CD14-positive monocyte (primary cell): ENCODE results near the gene MRTFA. TPM values are rescaled to one million over a fixed set of nuclear protein-coding genes. Genes with fewer than 3 reads are reported as not detected.

ENCODE experiments used
- DNase-seq, 3 donors: peaks; one replicate each; pipeline ENCODE4 v3.0.0-alpha.2; 2011 to 2022
- H2AFZ ChIP-seq: 2 replicates; pipeline ENCODE4 v1.6.0; 2012; ENCODE audit warnings: mild to moderate bottlenecking, low read depth, low read length, inconsistent platforms; ENCODE audit not compliant: insufficient read depth, poor library complexity, severe bottlenecking
- H3K27ac ChIP-seq, 2 donors: 1 replicate in 1 of 2; 2 replicates in 1 of 2; pipeline ENCODE4 v1.5.1; 2012 to 2013; ENCODE audit warnings: low read length in 2 of 2, control low read depth in 1 of 2, inconsistent platforms in 1 of 2, low read depth in 1 of 2, mild to moderate bottlenecking in 1 of 2
- H3K27me3 ChIP-seq, 2 donors: one replicate each; pipeline versions ENCODE4 v1.6.0 to v1.6.1; 2011 to 2013; ENCODE audit warnings: low read length in 2 of 2; ENCODE audit not compliant: control insufficient read depth in 2 of 2, insufficient read depth in 2 of 2
- H3K36me3 ChIP-seq, 2 donors: replicated peaks in 1 of 2; 1 replicate in 1 of 2; 2 replicates in 1 of 2; pipeline versions ENCODE4 v1.5.1 to v1.6.1; 2012 to 2013; ENCODE audit warnings: low read length in 2 of 2, control low read depth in 1 of 2, inconsistent platforms in 1 of 2, mild to moderate bottlenecking in 1 of 2; ENCODE audit not compliant: insufficient read depth in 2 of 2, control insufficient read depth in 1 of 2
- H3K4me1 ChIP-seq, 2 donors: 1 replicate in 1 of 2; 2 replicates in 1 of 2; pipeline versions ENCODE4 v1.5.1 to v1.6.1; 2012 to 2013; ENCODE audit warnings: low read length in 2 of 2, control low read depth in 1 of 2, inconsistent platforms in 1 of 2, mild to moderate bottlenecking in 1 of 2, moderate library complexity in 1 of 2; ENCODE audit not compliant: insufficient read depth in 2 of 2, control insufficient read depth in 1 of 2
- H3K4me2 ChIP-seq: replicated peaks from 2 replicates; pipeline ENCODE3; 2012; ENCODE audit warnings: low read length, moderate library complexity, mild to moderate bottlenecking; ENCODE audit not compliant: poor library complexity, severe bottlenecking; ENCODE audit errors: extremely low read depth
- H3K4me3 ChIP-seq, 3 experiments: fragments of 200-600 bp in 1 of 3; sonication (generic) in 1 of 3; replicated peaks in 1 of 3; 1 replicate in 2 of 3; 2 replicates in 1 of 3; pipeline ENCODE4 v1.5.1; 2011 to 2013; ENCODE audit warnings: low read length in 3 of 3, mild to moderate bottlenecking in 3 of 3, control low read depth in 2 of 3, low read depth in 2 of 3, inconsistent platforms in 1 of 3, moderate library complexity in 1 of 3
- H3K79me2 ChIP-seq: 2 replicates; pipeline ENCODE4 v1.6.0; 2012; ENCODE audit warnings: mild to moderate bottlenecking, control low read depth, inconsistent platforms, low read length, moderate library complexity; ENCODE audit not compliant: insufficient read depth
- H3K9ac ChIP-seq: 2 replicates; pipeline ENCODE4 v1.6.0; 2017; ENCODE audit warnings: low read length, mild to moderate bottlenecking; ENCODE audit not compliant: insufficient read depth, poor library complexity, severe bottlenecking
- H3K9me3 ChIP-seq, 2 donors: replicated peaks in 1 of 2; 1 replicate in 1 of 2; 2 replicates in 1 of 2; pipeline versions ENCODE4 v1.5.1 to v1.6.1; 2012 to 2013; ENCODE audit warnings: low read length in 2 of 2, control low read depth in 1 of 2; ENCODE audit not compliant: control insufficient read depth in 1 of 2, insufficient read depth in 1 of 2
- H4K20me1 ChIP-seq: 2 replicates; pipeline ENCODE4 v1.6.0; 2012; ENCODE audit warnings: mild to moderate bottlenecking, low read length, control low read depth, moderate library complexity; ENCODE audit not compliant: insufficient read depth
- H3K27ac Mint-ChIP-seq, 7 donors: one replicate each; pipeline ENCODE4 v1.8.0; 2020; ENCODE audit warnings: mild to moderate bottlenecking in 7 of 7, mixed read lengths in 7 of 7, moderate library complexity in 6 of 7, inconsistent platforms in 2 of 7
- H3K27me3 Mint-ChIP-seq, 3 donors: one replicate each; pipeline ENCODE4 v1.8.0; 2021 to 2022; ENCODE audit warnings: low read depth in 3 of 3, mild to moderate bottlenecking in 3 of 3, mixed read lengths in 3 of 3, moderate library complexity in 3 of 3, inconsistent platforms in 1 of 3
- H3K36me3 Mint-ChIP-seq, 2 donors: one replicate each; pipeline ENCODE4 v1.8.0; 2020; ENCODE audit warnings: mixed read lengths in 2 of 2, inconsistent platforms in 1 of 2, mild to moderate bottlenecking in 1 of 2
- H3K4me1 Mint-ChIP-seq: one replicate; pipeline ENCODE4 v1.8.0; 2020; ENCODE audit warnings: mild to moderate bottlenecking, mixed read lengths
- H3K4me3 Mint-ChIP-seq, 2 donors: one replicate each; pipeline ENCODE4 v1.8.0; 2020; ENCODE audit warnings: mild to moderate bottlenecking in 2 of 2, mixed read lengths in 2 of 2, moderate library complexity in 1 of 2
- H3K9me3 Mint-ChIP-seq, 7 donors: one replicate each; pipeline ENCODE4 v1.8.0; 2020 to 2022; ENCODE audit warnings: mixed read lengths in 7 of 7, mild to moderate bottlenecking in 6 of 7, moderate library complexity in 6 of 7, inconsistent platforms in 2 of 7
- WGBS: methylation state at CpG from one replicate; pipeline ENCODE4 v1.1.5; 2013; ENCODE audit warnings: missing lambda C conversion rate; ENCODE audit not compliant: insufficient coverage; 5-methylcytosine and 5-hydroxymethylcytosine counted together
- intact Hi-C, 2 donors: fragments of 100-400 bp; cut with micrococcal nuclease; formaldehyde crosslinking; loops; one replicate each; pipeline versions ENCODE4 v1.15.0 to v1.15.1; 2023
- polyA plus RNA-seq, 3 donors: library from polyadenylated mRNA; depleted of rRNA in 1 of 3; unstranded in 2 of 3; stranded (reverse) in 1 of 3; fragments of 300-500 nt in 2 of 3; fragments of >200 nt in 1 of 3; fragmentation: Illumina TruSeq in 2 of 3; gene quantifications; 1 replicate in 2 of 3; 2 replicates in 1 of 3; pipeline ENCODE4 v1.2.3, GENCODE V29; 2012 to 2021
- TF ChIP-seq, protein P1 (sequence below): fragments of 200-600 bp; IDR thresholded peaks from one replicate; pipeline ENCODE4 v1.8.0; 2022; ENCODE audit warnings: antibody characterized with exemption, mild to moderate bottlenecking

The MRTFA gene
- polyA plus RNA-seq, 3 donors: 14.1 to 33.8 (median 18.9) TPM

DNA sequence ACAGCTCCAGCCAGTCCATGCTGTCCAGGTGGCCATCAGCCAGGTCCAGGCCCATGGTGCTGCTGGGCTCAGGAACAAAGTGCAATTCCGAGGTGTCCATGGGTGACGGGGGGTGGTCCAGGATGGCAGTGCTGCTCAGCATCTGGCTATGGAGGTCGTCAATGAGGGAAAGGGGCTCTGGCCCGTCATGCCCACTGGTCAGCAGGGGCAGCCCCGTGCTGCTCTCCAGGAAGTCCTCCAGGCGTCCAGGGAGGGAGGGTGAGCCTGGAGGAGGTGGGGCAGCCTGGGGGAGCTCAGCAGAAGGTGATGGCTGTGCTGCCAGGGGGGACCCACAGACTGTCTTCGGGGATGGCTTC is 225.0 kb downstream of the MRTFA start:
- no peaks in the 10 kb centered on the region for H3K9me3 ChIP-seq
- peaks cover 74 to 83% of the 10 kb centered on the region in 2 donors for H3K36me3 ChIP-seq
- peaks cover 44% of the 10 kb centered on the region for H3K4me1 Mint-ChIP-seq
- 100% methylated on average over 5 of the region's 7 CpGs for WGBS
- H3K27ac ChIP-seq: peak overlapping the region; percentile 43 to 77
- peaks cover 100% of the 10 kb centered on the region for H4K20me1 ChIP-seq
- peaks cover 62% of the 10 kb centered on the region for H3K79me2 ChIP-seq
- TF ChIP-seq, protein P1, sequence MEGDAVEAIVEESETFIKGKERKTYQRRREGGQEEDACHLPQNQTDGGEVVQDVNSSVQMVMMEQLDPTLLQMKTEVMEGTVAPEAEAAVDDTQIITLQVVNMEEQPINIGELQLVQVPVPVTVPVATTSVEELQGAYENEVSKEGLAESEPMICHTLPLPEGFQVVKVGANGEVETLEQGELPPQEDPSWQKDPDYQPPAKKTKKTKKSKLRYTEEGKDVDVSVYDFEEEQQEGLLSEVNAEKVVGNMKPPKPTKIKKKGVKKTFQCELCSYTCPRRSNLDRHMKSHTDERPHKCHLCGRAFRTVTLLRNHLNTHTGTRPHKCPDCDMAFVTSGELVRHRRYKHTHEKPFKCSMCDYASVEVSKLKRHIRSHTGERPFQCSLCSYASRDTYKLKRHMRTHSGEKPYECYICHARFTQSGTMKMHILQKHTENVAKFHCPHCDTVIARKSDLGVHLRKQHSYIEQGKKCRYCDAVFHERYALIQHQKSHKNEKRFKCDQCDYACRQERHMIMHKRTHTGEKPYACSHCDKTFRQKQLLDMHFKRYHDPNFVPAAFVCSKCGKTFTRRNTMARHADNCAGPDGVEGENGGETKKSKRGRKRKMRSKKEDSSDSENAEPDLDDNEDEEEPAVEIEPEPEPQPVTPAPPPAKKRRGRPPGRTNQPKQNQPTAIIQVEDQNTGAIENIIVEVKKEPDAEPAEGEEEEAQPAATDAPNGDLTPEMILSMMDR: no peak
- DNase-seq: no peak
- H3K27ac Mint-ChIP-seq: peak overlapping the region; percentile 40 to 75 (median 63)
- no peak overlapping the region for H3K4me2 ChIP-seq
- H2AFZ ChIP-seq: no peak overlapping the region
- peaks cover 44 to 51% of the 10 kb centered on the region in 2 donors for H3K4me1 ChIP-seq
- peaks cover 0 to 2% (median 0%) of the 10 kb centered on the region in 7 donors for H3K9me3 Mint-ChIP-seq
- H3K27me3 ChIP-seq: no peaks in the 10 kb centered on the region
- no peak overlapping the region for H3K4me3 ChIP-seq
- H3K9ac ChIP-seq: no peak overlapping the region
- intact Hi-C loops: no loop called here
- peaks cover 67 to 90% of the 10 kb centered on the region in 2 donors for H3K36me3 Mint-ChIP-seq
- H3K4me3 Mint-ChIP-seq: no peak overlapping the region
- no peaks in the 10 kb centered on the region for H3K27me3 Mint-ChIP-seq

- TF ChIP-seq, protein P1: no peak
- Histone ChIP-seq H3K9me3 (no peaks in the 10 kb centered on the region), H4K20me1 (peaks cover 100% of the 10 kb centered on the region), H3K27ac (peak overlapping the region; percentile 43 to 77), H3K4me3 (no peak overlapping the region), H3K36me3 (peaks cover 74 to 83% of the 10 kb centered on the region in 2 donors), H3K4me1 (peaks cover 39 to 45% of the 10 kb centered on the region in 2 donors), H3K9ac (no peak overlapping the region), H2AFZ (no peak overlapping the region), H3K4me2 (no peak overlapping the region), H3K79me2 (peaks cover 56% of the 10 kb centered on the region), H3K27me3 (no peaks in the 10 kb centered on the region)
- peaks cover 0 to 2% (median 0%) of the 10 kb centered on the region in 7 donors for H3K9me3 Mint-ChIP-seq
- peak overlapping the region in 6 of 7 donors; percentile 30 to 64 (median 52) for H3K27ac Mint-ChIP-seq
- DNase-seq: no peak
- 93% methylated on average over 7 of the region's 13 CpGs for WGBS
- H3K36me3 Mint-ChIP-seq: peaks cover 65 to 90% of the 10 kb centered on the region in 2 donors
- intact Hi-C loops: no loop called here
- H3K27me3 Mint-ChIP-seq: no peaks in the 10 kb centered on the region
- H3K4me3 Mint-ChIP-seq: no peak overlapping the region
- H3K4me1 Mint-ChIP-seq: peaks cover 38% of the 10 kb centered on the region
Measured at GRCh38 chr22:40410731-40411505, 225.6 kb downstream of the MRTFA start.
